Chondrocyte (in vitro differentiated cells): ENCODE results near the gene DPP3. TPM values are rescaled to one million over a fixed set of nuclear protein-coding genes. Genes with fewer than 3 reads are reported as not detected.

ENCODE experiments used
- DNase-seq: peaks from one replicate; pipeline ENCODE4 v3.0.0; 2021; ENCODE audit warnings: mixed read lengths, low spot score
- H3K27ac Mint-ChIP-seq: one replicate; pipeline ENCODE4 v1.8.0; 2021; ENCODE audit warnings: mild to moderate bottlenecking, moderate library complexity, mixed read lengths; ENCODE audit not compliant: unreplicated experiment
- H3K27me3 Mint-ChIP-seq: 2 replicates; pipeline ENCODE4 v1.8.0; 2021; ENCODE audit warnings: low read depth, mixed read lengths
- H3K36me3 Mint-ChIP-seq: 2 replicates; pipeline ENCODE4 v1.8.0; 2021; ENCODE audit warnings: low read depth, mixed read lengths
- H3K4me1 Mint-ChIP-seq: 2 replicates; pipeline ENCODE4 v1.8.0; 2021; ENCODE audit warnings: low read depth, mild to moderate bottlenecking, mixed read lengths
- H3K4me3 Mint-ChIP-seq: one replicate; pipeline ENCODE4 v1.8.0; 2021; ENCODE audit warnings: mild to moderate bottlenecking, moderate library complexity, mixed read lengths; ENCODE audit not compliant: unreplicated experiment
- H3K9me3 Mint-ChIP-seq: 2 replicates; pipeline ENCODE4 v1.8.0; 2021; ENCODE audit warnings: low read depth, mixed read lengths
- total RNA-seq: library from RNA; stranded (reverse); gene quantifications from 3 replicates; pipeline ENCODE4 v1.2.1, GENCODE V29; 2021
- TF ChIP-seq, protein P1 (sequence below): fragments of 200-600 bp; sonication (generic); IDR thresholded peaks from 2 replicates; pipeline ENCODE4 v1.5.0; 2021; ENCODE audit warnings: antibody characterized with exemption, mild to moderate bottlenecking, moderate library complexity

DPP3 gene
- total RNA-seq, 1 donor from 2014 or later: 44.4 TPM

GRCh38 chr11:66465373-66466224 lies 14.6 kb upstream of the DPP3 start:
- no peak for DNase-seq

DNA sequence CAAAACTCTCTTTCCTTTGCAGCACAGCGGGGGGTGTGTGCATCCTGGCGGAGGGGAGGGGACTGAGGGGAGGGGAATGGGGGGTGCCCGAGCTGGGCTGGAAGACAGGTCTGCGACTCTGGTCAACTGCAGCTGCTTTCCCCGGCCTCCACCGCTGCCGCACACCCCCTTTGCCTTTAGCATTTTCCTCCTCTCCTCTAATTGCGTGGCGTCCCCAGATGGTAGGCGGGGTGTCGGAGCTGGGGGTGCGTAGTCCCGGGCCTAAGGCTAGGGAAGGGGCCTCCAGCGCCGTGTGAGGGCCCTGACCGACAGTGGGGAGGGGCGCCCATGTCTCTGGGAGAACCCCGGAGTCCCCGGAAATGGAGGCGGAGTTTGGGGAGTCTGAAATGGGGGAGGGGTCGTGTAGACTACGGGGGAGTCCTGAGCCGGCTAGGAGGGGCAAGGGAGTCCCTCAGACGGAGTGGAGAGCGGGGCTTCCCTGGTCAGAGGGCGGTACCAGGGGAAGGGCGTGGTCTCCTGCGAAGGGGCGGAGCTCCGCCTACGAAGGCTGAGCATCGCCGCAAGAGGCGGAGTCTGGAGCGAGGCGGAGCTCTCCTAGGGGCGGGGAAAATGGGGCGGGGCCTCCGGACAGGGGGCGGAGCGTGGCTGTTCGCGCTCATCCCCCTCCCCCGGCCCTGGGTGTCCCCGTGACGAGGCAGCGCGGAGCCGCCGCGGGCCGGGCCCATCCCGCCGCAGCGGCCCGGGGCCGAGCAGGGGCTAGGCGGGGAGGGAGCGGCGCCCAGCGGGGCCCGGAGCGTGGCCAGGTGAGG lies 13.8 kb upstream of the DPP3 start, which contains the start of gene PELI3:
TSS of gene PELI3 (plus strand) at position 681 of the 809 bp plus-strand sequence. CDS start 1,224 bp downstream, outside the sequence.
- no peak for DNase-seq
- Mint-ChIP-seq H3K36me3 (peaks cover 5% of the 10 kb centered on the region), H3K27me3 (no peaks in the 10 kb centered on the region), H3K4me3 (peak within 1 kb of the TSS; percentile 81), H3K27ac (peak within 1 kb of the TSS; percentile 57), H3K9me3 (no peaks in the 10 kb centered on the region), H3K4me1 (peaks cover 14% of the 10 kb centered on the region)
- TF ChIP-seq, protein P1, sequence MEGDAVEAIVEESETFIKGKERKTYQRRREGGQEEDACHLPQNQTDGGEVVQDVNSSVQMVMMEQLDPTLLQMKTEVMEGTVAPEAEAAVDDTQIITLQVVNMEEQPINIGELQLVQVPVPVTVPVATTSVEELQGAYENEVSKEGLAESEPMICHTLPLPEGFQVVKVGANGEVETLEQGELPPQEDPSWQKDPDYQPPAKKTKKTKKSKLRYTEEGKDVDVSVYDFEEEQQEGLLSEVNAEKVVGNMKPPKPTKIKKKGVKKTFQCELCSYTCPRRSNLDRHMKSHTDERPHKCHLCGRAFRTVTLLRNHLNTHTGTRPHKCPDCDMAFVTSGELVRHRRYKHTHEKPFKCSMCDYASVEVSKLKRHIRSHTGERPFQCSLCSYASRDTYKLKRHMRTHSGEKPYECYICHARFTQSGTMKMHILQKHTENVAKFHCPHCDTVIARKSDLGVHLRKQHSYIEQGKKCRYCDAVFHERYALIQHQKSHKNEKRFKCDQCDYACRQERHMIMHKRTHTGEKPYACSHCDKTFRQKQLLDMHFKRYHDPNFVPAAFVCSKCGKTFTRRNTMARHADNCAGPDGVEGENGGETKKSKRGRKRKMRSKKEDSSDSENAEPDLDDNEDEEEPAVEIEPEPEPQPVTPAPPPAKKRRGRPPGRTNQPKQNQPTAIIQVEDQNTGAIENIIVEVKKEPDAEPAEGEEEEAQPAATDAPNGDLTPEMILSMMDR: no peak

More at GRCh38 chr11:66465373-66466224, 14.6 kb upstream of the DPP3 start:
- Mint-ChIP-seq H3K27ac (no peak overlapping the region), H3K4me3 (peak overlapping the region; percentile 81), H3K4me1 (peaks cover 14% of the 10 kb centered on the region), H3K9me3 (no peaks in the 10 kb centered on the region), H3K36me3 (peaks cover 4% of the 10 kb centered on the region), H3K27me3 (no peaks in the 10 kb centered on the region)
- TF ChIP-seq, protein P1: no peak

DNA sequence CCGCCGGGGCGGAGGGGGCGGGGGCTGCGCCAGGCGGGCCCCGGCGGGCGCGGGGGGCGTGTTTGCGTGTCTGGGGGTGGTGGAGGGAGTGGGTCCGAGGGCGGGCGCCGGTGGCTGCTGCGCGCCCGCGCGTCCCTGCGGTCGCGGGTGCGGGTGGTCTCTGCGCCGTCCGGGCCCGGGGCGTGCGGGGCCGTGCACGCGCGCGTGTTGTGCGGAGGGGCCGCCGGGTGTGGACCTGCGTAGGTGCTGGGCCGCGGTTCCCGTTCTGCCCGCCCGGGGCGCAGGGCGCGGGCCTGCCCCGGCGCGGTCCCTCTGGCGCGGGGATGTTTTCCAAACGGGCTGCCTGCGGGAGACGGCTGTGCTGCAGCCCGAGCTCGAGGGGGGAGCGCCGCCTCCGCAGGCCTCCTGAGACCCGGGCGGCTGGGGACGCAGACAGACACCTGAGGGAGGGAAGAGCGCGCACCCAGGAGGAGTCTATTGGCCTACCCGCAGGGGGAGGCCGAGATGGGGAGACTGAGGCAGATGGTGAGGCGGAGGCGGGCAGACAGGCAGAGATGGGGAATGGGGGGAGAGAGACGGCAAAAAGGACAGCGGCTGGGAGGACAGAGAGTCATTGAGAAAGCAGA lies 13.1 kb upstream of the DPP3 start:
- Mint-ChIP-seq H3K36me3 (peaks cover 3% of the 10 kb centered on the region), H3K27ac (no peak overlapping the region), H3K4me3 (peak overlapping the region; percentile 78), H3K9me3 (no peaks in the 10 kb centered on the region), H3K27me3 (no peaks in the 10 kb centered on the region), H3K4me1 (peaks cover 14% of the 10 kb centered on the region)
- TF ChIP-seq, protein P1: peak; percentile 66
- no peak for DNase-seq

DNA sequence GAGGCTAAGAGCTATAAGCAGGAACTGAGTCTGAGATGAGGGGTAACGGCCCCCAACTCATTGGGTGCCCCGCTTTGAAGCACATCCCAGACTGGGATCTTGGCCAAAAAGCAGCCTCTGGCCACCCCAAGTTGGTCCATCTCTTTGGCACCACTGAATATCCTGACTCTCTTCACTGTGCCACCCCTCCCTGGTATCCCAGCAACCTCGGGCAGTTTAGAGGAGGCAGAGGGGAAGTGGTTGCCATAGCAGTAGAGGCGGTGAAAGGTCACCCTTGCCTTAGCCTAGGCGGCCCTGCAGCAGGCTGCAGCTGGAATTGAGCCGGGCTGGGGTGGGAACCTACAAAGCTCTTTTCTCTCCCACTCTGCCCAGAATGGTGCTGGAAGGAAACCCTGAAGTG lies 12.5 kb upstream of the DPP3 start:
- H3K27ac Mint-ChIP-seq: no peak overlapping the region
- DNase-seq: no peak

More for the DNA sequence above, 12.5 kb upstream of the DPP3 start:
- Mint-ChIP-seq H3K27me3 (no peaks in the 10 kb centered on the region), H3K9me3 (no peaks in the 10 kb centered on the region), H3K4me1 (peaks cover 14% of the 10 kb centered on the region), H3K4me3 (peak overlapping the region; percentile 78), H3K36me3 (peaks cover 3% of the 10 kb centered on the region)
- TF ChIP-seq, protein P1: no peak
